ENCODE results near the gene LRP1-AS.

LRP1-AS gene

DNA sequence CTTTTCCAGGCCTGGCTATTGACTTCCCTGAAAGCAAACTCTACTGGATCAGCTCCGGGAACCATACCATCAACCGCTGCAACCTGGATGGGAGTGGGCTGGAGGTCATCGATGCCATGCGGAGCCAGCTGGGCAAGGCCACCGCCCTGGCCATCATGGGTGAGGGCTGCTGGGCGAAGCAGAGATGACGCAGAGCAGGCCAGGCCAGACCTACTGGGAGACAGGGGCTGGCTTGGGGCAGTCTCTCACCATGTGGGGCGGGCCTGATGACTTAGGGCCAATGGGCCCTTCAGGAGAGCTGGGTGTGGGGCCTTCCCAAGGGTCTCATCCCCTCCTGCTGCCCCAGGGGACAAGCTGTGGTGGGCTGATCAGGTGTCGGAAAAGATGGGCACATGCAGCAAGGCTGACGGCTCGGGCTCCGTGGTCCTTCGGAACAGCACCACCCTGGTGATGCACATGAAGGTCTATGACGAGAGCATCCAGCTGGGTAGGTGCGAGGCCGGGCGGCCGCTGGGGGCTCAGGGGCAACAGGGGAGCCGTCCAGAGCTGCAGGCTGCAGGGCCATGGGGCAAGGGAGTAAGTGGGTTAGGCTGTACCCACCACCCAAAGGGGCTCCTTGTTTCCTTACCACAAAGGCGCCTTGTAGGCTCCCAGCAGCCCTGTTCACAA, 33.0 kb upstream of the LRP1-AS start:
- DNase-seq (ENCODE audit: low read depth) = no peak

DNA sequence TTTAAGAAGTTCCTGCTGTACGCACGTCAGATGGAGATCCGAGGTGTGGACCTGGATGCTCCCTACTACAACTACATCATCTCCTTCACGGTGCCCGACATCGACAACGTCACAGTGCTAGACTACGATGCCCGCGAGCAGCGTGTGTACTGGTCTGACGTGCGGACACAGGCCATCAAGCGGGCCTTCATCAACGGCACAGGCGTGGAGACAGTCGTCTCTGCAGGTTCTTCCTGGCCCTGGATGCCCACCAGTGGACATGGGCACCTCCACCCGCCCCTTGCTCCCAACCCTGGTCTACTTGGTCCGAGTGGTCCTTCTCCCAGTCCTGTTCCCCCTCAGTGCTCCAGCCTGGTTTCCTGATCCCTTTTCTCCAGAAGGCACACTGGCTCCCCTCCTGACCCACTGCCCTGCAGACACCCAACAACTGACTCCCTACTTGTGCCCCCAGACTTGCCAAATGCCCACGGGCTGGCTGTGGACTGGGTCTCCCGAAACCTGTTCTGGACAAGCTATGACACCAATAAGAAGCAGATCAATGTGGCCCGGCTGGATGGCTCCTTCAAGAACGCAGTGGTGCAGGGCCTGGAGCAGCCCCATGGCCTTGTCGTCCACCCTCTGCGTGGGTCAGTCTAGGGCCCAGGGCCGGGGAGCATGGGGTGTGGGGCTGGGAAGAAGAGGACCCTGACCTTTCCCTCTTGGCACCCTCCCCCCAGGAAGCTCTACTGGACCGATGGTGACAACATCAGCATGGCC, 32.1 kb upstream of the LRP1-AS start:
- DNase-seq (ENCODE audit: low read depth) = no peak

DNA sequence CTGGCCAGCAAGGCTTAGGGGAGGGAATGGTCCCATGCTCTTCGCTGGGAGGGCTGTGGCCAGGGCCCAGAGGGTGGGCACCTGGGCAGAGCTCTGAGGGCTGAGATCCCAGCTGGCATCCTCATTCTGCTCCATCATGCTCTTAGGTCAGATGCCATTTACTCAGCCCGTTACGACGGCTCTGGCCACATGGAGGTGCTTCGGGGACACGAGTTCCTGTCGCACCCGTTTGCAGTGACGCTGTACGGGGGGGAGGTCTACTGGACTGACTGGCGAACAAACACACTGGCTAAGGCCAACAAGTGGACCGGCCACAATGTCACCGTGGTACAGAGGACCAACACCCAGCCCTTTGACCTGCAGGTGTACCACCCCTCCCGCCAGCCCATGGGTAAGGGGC, 30.8 kb upstream of the LRP1-AS start:
- DNase-seq (ENCODE audit: low read depth) = no peak

DNA sequence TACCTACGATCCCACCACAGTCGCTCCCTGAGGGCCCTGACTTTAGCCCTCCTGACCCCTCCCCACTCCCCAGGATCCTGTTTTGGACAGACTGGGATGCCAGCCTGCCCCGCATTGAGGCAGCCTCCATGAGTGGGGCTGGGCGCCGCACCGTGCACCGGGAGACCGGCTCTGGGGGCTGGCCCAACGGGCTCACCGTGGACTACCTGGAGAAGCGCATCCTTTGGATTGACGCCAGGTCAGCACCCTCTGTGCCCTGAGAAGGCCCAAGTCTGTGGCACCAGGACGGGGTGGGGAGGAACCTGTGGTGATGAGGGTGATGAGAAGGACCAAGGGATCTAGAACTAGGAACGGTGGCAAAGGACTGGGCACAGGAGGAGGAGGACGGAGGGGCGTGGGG, 29.9 kb upstream of the LRP1-AS start:
- DNase-seq (ENCODE audit: low read depth) = no peak

DNA sequence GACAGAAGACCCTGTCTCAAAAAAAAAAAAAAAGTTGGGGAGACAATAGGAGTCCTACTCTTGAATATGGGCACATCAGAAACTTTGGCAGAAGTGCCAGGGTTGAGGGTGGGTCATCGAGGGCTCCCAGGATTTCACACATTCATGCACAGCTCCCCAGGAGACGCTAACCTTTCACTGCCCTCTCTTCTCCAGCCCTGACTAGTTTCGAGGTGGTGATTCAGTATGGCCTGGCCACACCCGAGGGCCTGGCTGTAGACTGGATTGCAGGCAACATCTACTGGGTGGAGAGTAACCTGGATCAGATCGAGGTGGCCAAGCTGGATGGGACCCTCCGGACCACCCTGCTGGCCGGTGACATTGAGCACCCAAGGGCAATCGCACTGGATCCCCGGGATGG, 29.4 kb upstream of the LRP1-AS start:
- no peak for DNase-seq (ENCODE audit: low read depth)

DNA sequence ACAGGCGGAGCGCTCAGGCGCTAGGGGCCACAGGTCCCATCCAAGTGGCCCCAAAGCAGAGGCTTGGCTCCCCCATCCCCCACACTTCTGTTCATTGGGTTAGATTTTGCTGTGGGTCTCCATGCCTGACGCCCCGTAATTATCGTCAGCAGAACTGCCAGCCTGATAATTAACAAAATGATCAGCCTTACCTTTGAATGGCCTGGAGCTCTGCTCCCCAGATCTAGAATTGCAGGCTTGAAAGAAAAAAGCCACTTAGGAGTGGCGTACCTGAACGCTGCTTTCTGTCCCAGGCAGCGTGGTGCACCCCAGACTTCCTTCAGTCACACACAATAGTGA, 28.7 kb upstream of the LRP1-AS start:
- DNase-seq (ENCODE audit: low read depth) = no peak

DNA sequence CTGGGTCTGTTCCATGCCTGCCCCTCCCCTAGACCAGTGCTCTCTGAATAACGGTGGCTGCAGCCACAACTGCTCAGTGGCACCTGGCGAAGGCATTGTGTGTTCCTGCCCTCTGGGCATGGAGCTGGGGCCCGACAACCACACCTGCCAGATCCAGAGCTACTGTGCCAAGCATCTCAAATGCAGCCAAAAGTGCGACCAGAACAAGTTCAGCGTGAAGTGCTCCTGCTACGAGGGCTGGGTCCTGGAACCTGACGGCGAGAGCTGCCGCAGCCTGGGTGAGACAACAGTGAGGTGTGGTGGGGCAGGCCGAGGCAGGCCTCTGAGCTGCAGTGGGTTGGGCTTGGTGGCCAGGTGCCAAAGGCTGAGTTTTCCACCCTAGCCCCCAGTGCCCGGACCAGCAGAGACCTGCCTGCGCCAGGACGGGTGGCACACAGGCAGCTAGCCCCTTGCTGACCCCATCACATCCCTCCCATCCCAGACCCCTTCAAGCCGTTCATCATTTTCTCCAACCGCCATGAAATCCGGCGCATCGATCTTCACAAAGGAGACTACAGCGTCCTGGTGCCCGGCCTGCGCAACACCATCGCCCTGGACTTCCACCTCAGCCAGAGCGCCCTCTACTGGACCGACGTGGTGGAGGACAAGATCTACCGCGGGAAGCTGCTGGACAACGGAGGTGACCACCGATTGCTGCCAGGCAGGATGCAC, 28.2 kb upstream of the LRP1-AS start:
- no peak for DNase-seq (ENCODE audit: low read depth)

DNA sequence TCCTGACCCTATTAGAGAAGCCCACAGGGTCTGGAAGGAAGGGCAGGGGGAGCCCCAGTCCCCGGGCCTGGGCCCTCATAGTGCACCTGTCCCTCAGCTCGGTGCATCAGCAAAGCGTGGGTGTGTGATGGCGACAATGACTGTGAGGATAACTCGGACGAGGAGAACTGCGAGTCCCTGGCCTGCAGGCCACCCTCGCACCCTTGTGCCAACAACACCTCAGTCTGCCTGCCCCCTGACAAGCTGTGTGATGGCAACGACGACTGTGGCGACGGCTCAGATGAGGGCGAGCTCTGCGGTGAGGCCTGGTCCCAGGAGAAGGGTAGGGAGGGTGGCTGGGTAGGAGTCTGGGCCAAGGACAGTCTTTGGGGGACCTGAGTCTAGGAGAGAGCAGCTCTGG, 26.3 kb upstream of the LRP1-AS start:
- no peak for DNase-seq (ENCODE audit: low read depth)

DNA sequence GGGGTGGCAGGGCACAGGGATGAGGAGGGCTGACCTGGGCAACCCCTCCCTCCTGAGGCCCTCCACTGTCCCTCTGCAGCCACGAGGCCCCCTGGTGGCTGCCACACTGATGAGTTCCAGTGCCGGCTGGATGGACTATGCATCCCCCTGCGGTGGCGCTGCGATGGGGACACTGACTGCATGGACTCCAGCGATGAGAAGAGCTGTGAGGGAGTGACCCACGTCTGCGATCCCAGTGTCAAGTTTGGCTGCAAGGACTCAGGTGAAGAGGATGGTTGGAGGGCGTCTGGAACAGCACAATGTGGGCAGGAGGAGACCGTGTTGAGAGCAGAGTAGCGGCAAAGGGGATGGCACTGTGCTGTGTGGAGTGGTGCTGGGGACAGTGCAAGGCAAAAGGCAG, 25.7 kb upstream of the LRP1-AS start:
- no peak for DNase-seq (ENCODE audit: low read depth)

DNA sequence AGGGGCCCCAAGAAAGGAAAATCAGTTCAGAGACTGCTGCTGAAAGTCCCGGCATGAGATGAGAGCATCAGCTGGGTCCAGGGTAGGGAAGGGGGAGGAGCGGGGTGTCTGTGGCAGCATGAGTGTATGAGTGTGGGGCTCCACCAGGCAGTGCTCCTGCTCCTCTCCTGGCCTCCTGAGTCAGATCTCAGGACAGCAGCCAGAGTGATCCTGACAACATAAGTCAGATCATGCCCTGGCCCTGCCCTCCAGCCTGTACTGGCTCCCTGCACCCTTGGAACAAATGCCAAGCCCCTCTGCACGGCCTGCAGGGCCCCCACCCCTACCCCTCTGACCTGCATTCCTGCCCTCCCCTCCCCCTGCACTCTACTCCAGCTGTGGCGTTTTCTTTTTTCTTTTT, 24.2 kb upstream of the LRP1-AS start:
- no peak for DNase-seq (ENCODE audit: low read depth)

DNA sequence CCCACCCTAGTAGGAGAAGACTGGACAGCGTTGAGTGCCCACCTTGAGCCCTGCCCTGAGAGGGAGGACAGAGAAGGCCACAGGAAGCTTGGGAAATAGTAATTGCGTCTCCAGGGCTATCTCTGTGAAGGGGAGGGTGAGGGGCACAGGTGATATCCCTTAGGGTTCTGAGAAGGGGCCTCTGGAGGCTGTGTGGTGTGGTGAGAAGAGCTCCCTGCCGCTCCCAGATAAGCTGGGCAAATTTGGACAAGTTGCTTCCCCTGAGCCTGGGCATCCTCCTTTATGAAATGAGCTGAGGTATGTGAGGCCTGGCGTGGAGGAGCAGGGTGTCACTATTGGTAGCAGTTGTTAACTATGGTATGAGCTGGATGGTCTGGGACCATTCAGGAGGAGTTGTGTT, 23.5 kb upstream of the LRP1-AS start:
- no peak for DNase-seq (ENCODE audit: low read depth)

DNA sequence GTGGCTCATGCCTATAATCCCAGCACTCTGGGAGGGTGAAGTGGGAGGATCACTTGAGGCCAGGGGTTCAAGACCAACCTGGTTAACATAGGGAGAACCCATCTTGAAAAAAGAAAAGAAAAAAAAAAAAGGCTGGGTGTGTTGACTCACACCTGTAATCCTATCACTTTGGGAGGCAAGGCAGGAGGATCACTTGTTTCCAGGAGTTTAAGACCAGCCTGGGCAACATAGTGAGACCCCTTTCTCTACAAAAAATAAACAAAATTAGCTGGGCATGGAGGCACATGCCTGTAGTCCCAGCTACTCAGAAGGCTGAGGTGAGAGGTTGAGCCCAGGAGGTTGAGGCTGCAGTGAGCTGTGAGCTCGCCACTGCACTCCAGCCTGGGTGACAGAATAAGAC, 23.0 kb upstream of the LRP1-AS start:
- no peak for DNase-seq (ENCODE audit: low read depth)

DNA sequence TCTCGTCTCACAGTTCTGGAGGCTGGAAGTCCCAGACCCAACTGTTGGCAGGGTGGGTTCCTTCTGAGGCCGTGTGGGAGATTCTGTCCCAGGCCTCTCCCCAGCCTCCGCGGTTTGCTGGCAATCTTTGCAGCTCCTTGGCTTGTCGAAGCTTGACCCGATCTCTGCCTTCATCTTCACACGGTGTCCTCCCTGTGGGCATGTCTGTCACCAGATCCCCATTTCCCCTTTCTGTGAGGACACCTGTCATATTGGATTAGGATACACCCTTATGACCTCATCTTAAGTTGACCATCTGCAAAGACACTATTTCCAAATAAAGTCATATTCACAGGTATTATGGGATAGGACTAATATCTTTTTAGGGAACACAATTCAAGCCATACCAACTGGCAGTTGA, 22.6 kb upstream of the LRP1-AS start:
- DNase-seq (ENCODE audit: low read depth) = no peak

DNA sequence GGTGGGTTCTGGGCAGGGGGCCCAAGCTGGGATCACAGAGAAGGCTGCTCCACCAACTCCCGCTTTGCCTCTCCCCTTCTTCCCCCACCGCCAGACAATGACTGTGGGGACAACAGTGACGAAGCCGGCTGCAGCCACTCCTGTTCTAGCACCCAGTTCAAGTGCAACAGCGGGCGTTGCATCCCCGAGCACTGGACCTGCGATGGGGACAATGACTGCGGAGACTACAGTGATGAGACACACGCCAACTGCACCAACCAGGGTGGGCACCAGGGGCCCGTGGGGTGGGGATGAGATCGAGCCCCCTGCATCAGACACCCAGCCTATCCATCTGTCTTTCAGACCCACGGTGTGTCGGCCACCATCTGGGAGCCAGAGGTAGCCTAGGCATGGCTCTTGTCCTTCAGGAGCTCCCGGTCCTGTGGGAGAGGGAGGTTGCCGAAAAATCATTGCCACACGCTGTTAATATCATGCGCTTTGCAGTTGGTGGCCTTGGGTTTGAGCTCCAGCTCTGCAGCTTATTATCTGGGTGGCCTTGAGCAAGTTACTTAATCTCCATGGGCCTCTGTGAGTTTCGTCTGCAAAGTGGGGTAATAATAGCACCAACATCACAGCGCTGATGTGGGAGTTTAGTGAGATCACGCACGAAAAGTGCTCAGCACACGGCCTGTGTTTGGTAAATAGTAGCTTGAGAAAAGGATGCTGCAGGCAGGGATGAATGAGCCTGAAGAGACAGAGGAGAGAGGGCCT, 21.8 kb upstream of the LRP1-AS start:
- DNase-seq (ENCODE audit: low read depth) = no peak

DNA sequence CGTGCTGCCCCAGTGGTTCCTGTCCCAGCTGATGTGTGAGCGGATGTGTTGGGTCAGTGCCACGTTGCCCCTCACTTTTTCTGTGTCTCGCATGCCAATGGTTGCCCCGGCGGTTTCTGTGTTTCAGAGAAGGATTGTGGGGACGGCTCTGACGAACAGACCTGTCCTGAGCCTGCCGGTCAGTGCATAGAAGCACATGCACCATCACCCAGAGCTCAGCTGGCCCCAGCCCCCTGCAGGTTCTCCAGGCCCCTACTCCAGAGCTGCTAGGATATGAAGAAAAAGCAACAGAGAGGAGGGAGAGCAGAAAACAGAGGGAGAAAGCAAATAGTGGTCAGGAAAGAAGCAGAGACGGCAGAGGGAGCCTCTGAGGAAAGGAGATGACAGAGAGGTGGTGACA, 20.6 kb upstream of the LRP1-AS start:
- no peak for DNase-seq (ENCODE audit: low read depth)

DNA sequence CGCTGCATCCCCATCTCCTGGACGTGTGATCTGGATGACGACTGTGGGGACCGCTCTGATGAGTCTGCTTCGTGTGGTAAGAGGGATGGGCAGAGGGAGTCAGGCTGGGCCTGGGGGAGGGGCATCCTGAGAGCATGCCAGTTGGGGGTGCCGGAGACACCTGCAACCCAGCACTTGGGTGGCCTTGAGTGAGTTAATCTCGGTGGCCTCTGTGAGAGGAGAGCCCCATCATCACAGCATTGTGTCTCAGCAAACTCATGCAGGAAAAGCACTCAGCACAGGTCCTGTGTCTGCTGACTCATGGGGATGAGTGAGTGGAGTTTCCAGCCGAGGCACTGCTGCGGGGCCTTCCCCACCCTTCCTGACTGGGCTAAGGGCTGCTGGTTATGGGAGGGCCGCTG, 19.6 kb upstream of the LRP1-AS start:
- no peak for DNase-seq (ENCODE audit: low read depth)

DNA sequence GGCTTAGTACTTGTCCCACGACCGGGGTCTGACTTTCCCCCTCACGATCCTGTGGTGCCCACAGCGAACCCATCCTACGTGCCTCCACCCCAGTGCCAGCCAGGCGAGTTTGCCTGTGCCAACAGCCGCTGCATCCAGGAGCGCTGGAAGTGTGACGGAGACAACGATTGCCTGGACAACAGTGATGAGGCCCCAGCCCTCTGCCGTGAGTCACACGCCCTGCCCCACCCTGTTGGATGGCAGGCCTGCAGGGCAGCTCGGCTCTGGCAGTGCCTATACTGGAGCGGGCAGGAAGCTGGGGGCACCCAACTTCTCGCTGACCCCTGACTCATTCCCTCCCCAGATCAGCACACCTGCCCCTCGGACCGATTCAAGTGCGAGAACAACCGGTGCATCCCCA, 18.3 kb upstream of the LRP1-AS start:
- DNase-seq (ENCODE audit: low read depth) = no peak

DNA sequence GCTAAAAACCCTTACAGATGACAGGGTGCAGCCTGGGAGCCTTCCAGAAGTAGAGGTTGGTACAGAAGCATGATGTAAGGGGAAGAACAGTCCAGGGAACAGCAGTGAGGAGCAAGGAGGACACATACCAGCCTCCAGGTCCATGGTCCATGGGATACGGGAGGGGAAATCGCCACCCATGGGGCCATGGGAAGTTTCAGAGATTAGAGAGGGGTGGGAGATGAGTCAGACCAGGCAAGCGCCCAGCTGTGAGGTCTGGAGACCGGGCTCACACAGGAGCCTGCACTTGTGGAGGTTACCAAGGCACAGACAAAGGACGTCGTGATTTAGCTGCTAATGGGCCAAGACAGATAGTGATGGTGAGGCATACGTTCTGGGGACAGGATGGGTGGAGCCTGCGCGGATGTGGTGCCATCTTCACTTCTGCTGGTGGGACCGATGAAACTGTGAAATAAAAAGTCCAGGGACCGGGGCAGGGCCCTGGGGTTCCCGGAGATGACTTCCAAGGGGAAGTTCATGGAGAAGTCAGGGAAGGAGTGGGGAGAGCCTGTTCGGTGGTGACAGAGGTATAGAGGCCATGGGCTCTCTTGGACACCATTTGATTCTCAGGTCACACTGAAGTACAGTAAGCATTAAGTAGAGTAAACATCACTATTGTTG, 17.7 kb upstream of the LRP1-AS start:
- DNase-seq (ENCODE audit: low read depth) = no peak

DNA sequence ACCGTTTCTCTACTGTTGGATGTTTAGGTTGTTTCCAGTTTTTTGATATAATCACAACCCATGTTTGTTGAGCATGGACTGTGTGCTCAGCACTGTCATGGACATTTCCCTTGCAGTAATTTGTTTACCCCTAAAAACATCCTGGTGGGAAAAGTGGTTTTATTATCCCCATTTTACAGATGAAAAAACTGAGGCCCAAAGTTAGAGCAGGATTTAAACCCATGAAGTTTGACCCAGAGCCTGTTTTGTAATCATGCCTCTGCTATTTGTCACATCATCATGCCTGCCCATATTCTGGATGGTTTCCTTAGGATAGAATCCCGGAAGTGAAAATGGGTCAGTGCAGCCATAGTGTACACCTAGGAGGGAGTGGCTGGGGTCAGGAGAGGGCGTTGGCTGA, 17.0 kb upstream of the LRP1-AS start:
- DNase-seq (ENCODE audit: low read depth) = no peak

DNA sequence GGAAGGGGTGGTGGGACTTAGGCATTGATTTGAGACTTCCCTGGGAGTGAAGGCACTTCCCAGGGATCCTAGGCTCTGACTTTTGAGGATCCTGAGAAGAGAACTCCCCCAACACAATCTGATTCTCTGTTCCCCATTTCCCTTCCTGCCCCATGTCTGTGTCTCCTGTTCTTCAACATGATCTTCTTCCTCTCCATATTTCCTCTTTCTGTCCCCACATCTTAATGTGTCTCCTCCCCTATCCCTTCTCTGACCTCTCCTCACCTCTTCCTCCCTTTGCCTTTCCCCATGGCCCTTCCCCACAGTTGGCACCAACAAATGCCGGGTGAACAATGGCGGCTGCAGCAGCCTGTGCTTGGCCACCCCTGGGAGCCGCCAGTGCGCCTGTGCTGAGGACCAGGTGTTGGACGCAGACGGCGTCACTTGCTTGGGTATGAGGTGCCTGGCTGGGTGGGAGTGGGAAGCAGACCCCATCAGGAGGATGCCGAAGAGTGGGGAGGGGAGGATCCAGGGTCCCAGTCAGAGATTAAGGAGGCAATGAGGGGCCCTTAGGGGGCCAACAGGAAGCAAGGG, 15.2 kb upstream of the LRP1-AS start:
- DNase-seq (ENCODE audit: low read depth) = no peak

DNA sequence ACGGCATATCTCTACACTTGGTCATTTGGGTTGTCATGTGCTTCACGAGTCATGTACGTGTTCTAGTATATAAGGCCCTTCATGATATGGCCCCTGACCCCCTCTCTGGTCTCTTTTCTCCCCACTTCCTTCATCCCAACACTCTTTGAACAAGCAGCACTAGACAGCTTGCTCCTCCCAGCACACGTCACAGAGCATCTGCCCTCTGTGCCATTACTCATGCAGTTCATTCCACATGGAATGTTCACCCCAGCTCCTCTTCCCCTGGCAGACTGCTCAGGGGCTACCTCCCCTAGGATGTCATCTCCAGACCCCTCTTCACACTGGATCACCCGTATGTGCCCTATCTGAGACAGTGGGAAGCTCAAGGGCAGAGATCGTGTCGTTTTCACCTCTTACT, 14.1 kb upstream of the LRP1-AS start:
- DNase-seq (ENCODE audit: low read depth) = no peak

DNA sequence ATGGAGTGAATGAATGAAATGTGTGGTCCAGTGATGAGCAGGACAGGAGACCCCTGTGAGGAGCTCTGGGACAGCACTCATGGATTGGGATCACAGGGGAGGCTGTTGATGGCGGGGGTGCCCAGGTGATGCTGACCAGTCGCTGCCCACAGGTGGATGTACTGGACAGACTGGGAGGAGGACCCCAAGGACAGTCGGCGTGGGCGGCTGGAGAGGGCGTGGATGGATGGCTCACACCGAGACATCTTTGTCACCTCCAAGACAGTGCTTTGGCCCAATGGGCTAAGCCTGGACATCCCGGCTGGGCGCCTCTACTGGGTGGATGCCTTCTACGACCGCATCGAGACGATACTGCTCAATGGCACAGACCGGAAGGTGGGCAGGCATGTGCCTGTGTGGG, 13.3 kb upstream of the LRP1-AS start:
- DNase-seq (ENCODE audit: low read depth) = no peak
